GM19035 (cell line): ENCODE measurements around the gene IQGAP2.

ENCODE experiments used
- ATAC-seq: cut with Tn5 transposase; IDR thresholded peaks from one replicate; pipeline ENCODE4 v1.9.1; 2021; ENCODE audit not compliant: unreplicated experiment

IQGAP2 gene

GRCh38 chr5:76474377-76474776, 71.3 kb downstream of the IQGAP2 start:
- ATAC-seq, result no peak

GRCh38 chr5:76475385-76475784, 72.3 kb downstream of the IQGAP2 start:
- ATAC-seq, result no peak

GRCh38 chr5:76475936-76476335, 72.9 kb downstream of the IQGAP2 start:
- no peak for ATAC-seq

- ATAC-seq, result no peak
These were observed 73.5 kb downstream of the IQGAP2 start for GRCh38 chr5:76476474-76477038.

GRCh38 chr5:76477061-76477460, 74.0 kb downstream of the IQGAP2 start:
- no peak for ATAC-seq

- no peak for ATAC-seq
These were observed 74.5 kb downstream of the IQGAP2 start for GRCh38 chr5:76477571-76477970.

GRCh38 chr5:76479281-76479680, 76.2 kb downstream of the IQGAP2 start:
- ATAC-seq, result no peak

GRCh38 chr5:76479973-76480667, 77.0 kb downstream of the IQGAP2 start:
- no peak for ATAC-seq

GRCh38 chr5:76482984-76483383, 79.9 kb downstream of the IQGAP2 start:
- ATAC-seq, result no peak

GRCh38 chr5:76483433-76483832, 80.3 kb downstream of the IQGAP2 start:
- ATAC-seq, result no peak

- no peak for ATAC-seq
These were observed 80.8 kb downstream of the IQGAP2 start for GRCh38 chr5:76483881-76484280.

GRCh38 chr5:76485511-76485910, 82.4 kb downstream of the IQGAP2 start:
- ATAC-seq, result no peak

- ATAC-seq, result no peak
These were observed 84.3 kb downstream of the IQGAP2 start for GRCh38 chr5:76487386-76487785.

GRCh38 chr5:76487821-76488220, 84.7 kb downstream of the IQGAP2 start:
- ATAC-seq, result no peak

- ATAC-seq, result no peak
These were observed 85.9 kb downstream of the IQGAP2 start for GRCh38 chr5:76488969-76489368.

GRCh38 chr5:76489877-76490688, 87.0 kb downstream of the IQGAP2 start:
- ATAC-seq, result no peak

GRCh38 chr5:76490960-76491359, 87.9 kb downstream of the IQGAP2 start:
- no peak for ATAC-seq

GRCh38 chr5:76492819-76493189, 89.7 kb downstream of the IQGAP2 start:
- ATAC-seq, result no peak

GRCh38 chr5:76493190-76493837, 90.2 kb downstream of the IQGAP2 start:
- no peak for ATAC-seq

GRCh38 chr5:76494201-76494600, 91.1 kb downstream of the IQGAP2 start:
- ATAC-seq, result no peak

GRCh38 chr5:76495870-76496269, 92.8 kb downstream of the IQGAP2 start:
- no peak for ATAC-seq

- no peak for ATAC-seq
These were observed 94.0 kb downstream of the IQGAP2 start for GRCh38 chr5:76497065-76497460.
